Neural cell (in vitro differentiated cells): ENCODE results near the gene CANT1. TPM values are rescaled to one million over a fixed set of nuclear protein-coding genes. Genes with fewer than 3 reads are reported as not detected.

Experiments
- H2AFZ ChIP-seq: fragments of 200-600, 300-800 bp; sonication (generic), shearing (Covaris generic); 2 replicates; pipeline ENCODE4 v1.6.0; 2014; ENCODE audit warnings: low read depth, mild to moderate bottlenecking, antibody characterized with exemption, low read length, moderate library complexity
- H3F3A ChIP-seq: fragments of 200-600 bp; shearing (Covaris generic); 2 replicates; pipeline ENCODE4 v1.6.1; 2016; ENCODE audit warnings: mild to moderate bottlenecking, moderate library complexity, mixed read lengths, antibody characterized with exemption, low read length; ENCODE audit not compliant: insufficient read depth, poor library complexity, severe bottlenecking
- H3K27ac ChIP-seq: fragments of 200-600, 300-800 bp; sonication (generic), shearing (Covaris generic); 2 replicates; pipeline ENCODE4 v1.5.1; 2014; ENCODE audit warnings: mild to moderate bottlenecking, low read length, moderate library complexity
- H3K27me3 ChIP-seq: fragments of 300-800, 200-600 bp; sonication (generic), shearing (Covaris generic); 2 replicates; pipeline ENCODE4 v1.6.0; 2014; ENCODE audit warnings: mild to moderate bottlenecking, low read depth, low read length, moderate library complexity; ENCODE audit not compliant: insufficient read depth
- H3K36me3 ChIP-seq: fragments of 300-800, 200-600 bp; sonication (generic), shearing (Covaris generic); 2 replicates; pipeline ENCODE4 v1.5.1; 2014; ENCODE audit warnings: mild to moderate bottlenecking, antibody characterized with exemption, low read length, moderate library complexity; ENCODE audit not compliant: insufficient read depth
- H3K4me2 ChIP-seq: fragments of 300-800, 200-600 bp; sonication (generic), shearing (Covaris generic); 2 replicates; pipeline ENCODE4 v1.6.0; 2014; ENCODE audit warnings: mild to moderate bottlenecking, low read length
- H3K4me3 ChIP-seq: fragments of 300-800, 200-600 bp; sonication (generic), shearing (Covaris generic); 2 replicates; pipeline ENCODE4 v1.5.1; 2014; ENCODE audit warnings: mild to moderate bottlenecking, low read length, moderate library complexity
- H3K79me2 ChIP-seq: fragments of 200-600 bp; shearing (Covaris generic); replicated peaks from 2 replicates; pipeline ENCODE4 v1.6.0; 2014; ENCODE audit warnings: mild to moderate bottlenecking, low read length, moderate library complexity; ENCODE audit not compliant: insufficient read depth
- H3K9ac ChIP-seq: fragments of 300-800, 200-600 bp; sonication (generic), shearing (Covaris generic); 2 replicates; pipeline ENCODE4 v1.6.1; 2016; ENCODE audit warnings: mild to moderate bottlenecking, low read length, mixed read lengths
- H3K9me2 ChIP-seq: fragments of 200-600 bp; shearing (Covaris generic); 2 replicates; pipeline ENCODE4 v1.6.1; 2016; ENCODE audit warnings: mild to moderate bottlenecking, low read length, mixed read lengths; ENCODE audit not compliant: insufficient read depth
- H3K9me3 ChIP-seq: fragments of 200-600, 300-800 bp; sonication (generic), shearing (Covaris generic); 2 replicates; pipeline ENCODE4 v1.6.1; 2016; ENCODE audit warnings: mild to moderate bottlenecking, mixed run types, low read length, moderate library complexity, mixed read lengths
- H4K20me1 ChIP-seq: fragments of 200-600 bp; shearing (Covaris generic); 2 replicates; pipeline ENCODE4 v1.6.1; 2016; ENCODE audit warnings: mild to moderate bottlenecking, mixed run types; ENCODE audit not compliant: insufficient read depth
- CTCF ChIP-seq: fragments of 450-650 bp; IDR thresholded peaks from 2 replicates; pipeline ENCODE4 v1.5.1; 2014; ENCODE audit warnings: antibody characterized with exemption, mild to moderate bottlenecking, moderate library complexity; ENCODE audit not compliant: poor library complexity, severe bottlenecking
- EP300 ChIP-seq: fragments of 450-650 bp; conservative IDR thresholded peaks from 2 replicates; pipeline ENCODE4 v1.6.1; 2014; ENCODE audit warnings: antibody characterized with exemption, mild to moderate bottlenecking, moderate library complexity; ENCODE audit not compliant: poor library complexity, severe bottlenecking
- EZH2 ChIP-seq: fragments of 200-600, 300-800 bp; shearing (Covaris generic), sonication (generic); IDR thresholded peaks from 2 replicates; pipeline ENCODE4 v1.6.1; 2014; ENCODE audit warnings: antibody characterized with exemption, low read length, borderline replicate concordance, mild to moderate bottlenecking; ENCODE audit not compliant: insufficient read depth, poor library complexity, severe bottlenecking
- MXI1 ChIP-seq: fragments of 450-650 bp; conservative IDR thresholded peaks from 2 replicates; pipeline ENCODE4 v1.6.1; 2014; ENCODE audit warnings: antibody characterized with exemption, mild to moderate bottlenecking; ENCODE audit not compliant: poor library complexity, severe bottlenecking
- POLR2AphosphoS5 ChIP-seq: IDR thresholded peaks from 2 replicates; pipeline ENCODE4 v1.6.1; 2012
- RAD21 ChIP-seq: fragments of 450-650 bp; conservative IDR thresholded peaks from 2 replicates; pipeline ENCODE4 v1.6.1; 2014; ENCODE audit warnings: antibody characterized with exemption, mild to moderate bottlenecking, moderate library complexity
- REST ChIP-seq: IDR thresholded peaks from 2 replicates; pipeline ENCODE4 v1.6.1; 2012; ENCODE audit warnings: borderline replicate concordance
- SMC3 ChIP-seq: fragments of 450-650 bp; conservative IDR thresholded peaks from 2 replicates; pipeline ENCODE4 v1.6.1; 2014; ENCODE audit warnings: antibody characterized with exemption, mild to moderate bottlenecking, moderate library complexity; ENCODE audit not compliant: poor library complexity
- TAF1 ChIP-seq: IDR thresholded peaks from 2 replicates; pipeline ENCODE4 v1.6.1; 2012; ENCODE audit warnings: low read depth
- polyA plus RNA-seq: library from polyadenylated mRNA; depleted of rRNA; stranded (reverse); fragments of >200 nt; gene quantifications from 2 replicates; pipeline ENCODE4 v1.2.3, GENCODE V29; 2014

The CANT1 gene
- polyA plus RNA-seq, 1 donor from 2014 or later: 17.7 TPM

GRCh38 chr17:78967782-78968362 lies 41.7 kb downstream of the CANT1 start:
- TF ChIP-seq POLR2AphosphoS5 (no peak), SMC3 (no peak), TAF1 (no peak), RAD21 (no peak), CTCF (no peak), EP300 (no peak), REST (no peak), MXI1 (no peak), EZH2 (no peak)

GRCh38 chr17:78966910-78967600 lies 42.5 kb downstream of the CANT1 start:
- H3K4me2 ChIP-seq: no peak overlapping the region
- no peaks in the 10 kb centered on the region for H3K79me2 ChIP-seq
- H3K9me2 ChIP-seq: no peaks in the 10 kb centered on the region
- no peak overlapping the region for H2AFZ ChIP-seq
- H3K36me3 ChIP-seq: no peaks in the 10 kb centered on the region
- no peak overlapping the region for H3K27ac ChIP-seq
- H3K9ac ChIP-seq: no peak overlapping the region
- H4K20me1 ChIP-seq: no peaks in the 10 kb centered on the region
- no peaks in the 10 kb centered on the region for H3K27me3 ChIP-seq
- TF ChIP-seq EZH2: no peak
- no peak for TF ChIP-seq REST
- TF ChIP-seq SMC3: no peak
- no peak for TF ChIP-seq POLR2AphosphoS5
- TF ChIP-seq EP300: no peak
- no peak for TF ChIP-seq CTCF
- TF ChIP-seq MXI1: no peak
- no peak for TF ChIP-seq RAD21
- no peak for TF ChIP-seq TAF1
- no peaks in the 10 kb centered on the region for H3F3A ChIP-seq
- H3K4me3 ChIP-seq: no peak overlapping the region
- H3K9me3 ChIP-seq: no peaks in the 10 kb centered on the region

More at GRCh38 chr17:78967782-78968362, 41.7 kb downstream of the CANT1 start:
- Histone ChIP-seq H3K9ac (no peak overlapping the region), H3K36me3 (no peaks in the 10 kb centered on the region), H3K27me3 (no peaks in the 10 kb centered on the region), H2AFZ (no peak overlapping the region), H3K9me2 (no peaks in the 10 kb centered on the region), H4K20me1 (no peaks in the 10 kb centered on the region), H3K4me3 (no peak overlapping the region), H3F3A (no peaks in the 10 kb centered on the region), H3K27ac (no peak overlapping the region), H3K79me2 (no peaks in the 10 kb centered on the region), H3K9me3 (no peaks in the 10 kb centered on the region), H3K4me2 (no peak overlapping the region)
